SH-SY5Y (cell line): ENCODE measurements around the gene PFKM.

Experiments used
- GATA2 ChIP-seq: IDR thresholded peaks from 2 replicates; pipeline ENCODE4 v1.6.1; 2011; ENCODE audit warnings: mild to moderate bottlenecking, low read depth, low read length
- GATA3 ChIP-seq: IDR thresholded peaks from 2 replicates; pipeline ENCODE4 v1.6.1; 2011; ENCODE audit warnings: low read depth, mild to moderate bottlenecking, low read length, moderate library complexity

- TF ChIP-seq GATA2 (no peak), GATA3 (no peak)
Observed at GRCh38 chr12:48193623-48194022, 74.5 kb downstream of the PFKM start.
